GM10266 (cell line): ENCODE data around the gene RING1.

Experiments
- DNase-seq: peaks from one replicate; pipeline ENCODE4 v3.0.0; 2012; ENCODE audit errors: extremely low spot score
- CTCF ChIP-seq: IDR thresholded peaks from 2 replicates; pipeline ENCODE4 v1.5.1; 2012; ENCODE audit warnings: mild to moderate bottlenecking, low read depth; ENCODE audit not compliant: control insufficient read depth, insufficient read depth; ENCODE audit errors: missing control alignments

Gene RING1

GRCh38 chr6:33208091-33208967, at the start of gene RING1:
TSS of gene RING1 (plus strand) at chr6:33208500. CDS start at chr6:33208823, 323 bp downstream.
- DNase-seq = peak; percentile 96
- TF ChIP-seq CTCF = no peak

- no peak for DNase-seq
- no peak for TF ChIP-seq CTCF
These were observed 48.2 kb upstream of the RING1 start for GRCh38 chr6:33160096-33160495.

- TF ChIP-seq CTCF = peak; percentile 18
- no peak for DNase-seq
These were observed 47.5 kb upstream of the RING1 start for GRCh38 chr6:33160728-33161344.

GRCh38 chr6:33161354-33162331, 46.7 kb upstream of the RING1 start:
- peak; percentile 84 for DNase-seq
- peak; percentile 93 for TF ChIP-seq CTCF

GRCh38 chr6:33163540-33163939, 44.8 kb upstream of the RING1 start:
- no peak for DNase-seq
- no peak for TF ChIP-seq CTCF

GRCh38 chr6:33164176-33164575, 44.1 kb upstream of the RING1 start:
- no peak for DNase-seq
- no peak for TF ChIP-seq CTCF
